Mesenchymal stem cell (in vitro differentiated cells and primary cell): ENCODE measurements around the gene ARHGAP42.

Source experiments
- DNase-seq: peaks from one replicate; pipeline ENCODE4 v3.0.0-alpha.2; 2013
- H2AFZ ChIP-seq: one replicate; pipeline ENCODE4 v1.6.1; 2013; ENCODE audit warnings: low read depth, mild to moderate bottlenecking, control low read depth, inconsistent platforms, low read length, moderate library complexity
- H2AK5ac ChIP-seq: 2 replicates; pipeline ENCODE4 v1.6.1; 2013; ENCODE audit warnings: low read length, moderate library complexity, mild to moderate bottlenecking, inconsistent platforms; ENCODE audit not compliant: severe bottlenecking
- H2BK120ac ChIP-seq: one replicate; pipeline ENCODE4 v1.6.1; 2013; ENCODE audit warnings: low read depth, mild to moderate bottlenecking, inconsistent platforms, low read length, moderate library complexity
- H2BK12ac ChIP-seq, 2 experiments: one replicate each; pipeline ENCODE4 v1.6.1; 2013; ENCODE audit warnings: inconsistent platforms in 2 of 2, low read length in 2 of 2, mild to moderate bottlenecking in 2 of 2, moderate library complexity in 2 of 2, control low read depth in 1 of 2
- H2BK15ac ChIP-seq: one replicate; pipeline ENCODE4 v1.6.1; 2013; ENCODE audit warnings: mild to moderate bottlenecking, low read depth, inconsistent platforms; ENCODE audit not compliant: poor library complexity, severe bottlenecking
- H2BK5ac ChIP-seq: 2 replicates; pipeline ENCODE4 v1.6.1; 2013; ENCODE audit warnings: low read depth, mild to moderate bottlenecking, low read length, control low read depth, inconsistent platforms; ENCODE audit not compliant: poor library complexity, severe bottlenecking
- H3K14ac ChIP-seq, 2 experiments: one replicate each; pipeline ENCODE4 v1.6.1; 2013; ENCODE audit warnings: inconsistent platforms in 2 of 2, low read length in 2 of 2, control low read depth in 1 of 2, mild to moderate bottlenecking in 1 of 2, moderate library complexity in 1 of 2
- H3K18ac ChIP-seq, 2 experiments: one replicate each; pipeline ENCODE4 v1.6.1; 2013; ENCODE audit warnings: inconsistent platforms in 2 of 2, low read length in 2 of 2, control low read depth in 1 of 2, low read depth in 1 of 2, mild to moderate bottlenecking in 1 of 2
- H3K23ac ChIP-seq, 2 experiments: one replicate each; pipeline ENCODE4 v1.6.1; 2013; ENCODE audit warnings: inconsistent platforms in 2 of 2, low read length in 2 of 2, mild to moderate bottlenecking in 2 of 2, moderate library complexity in 2 of 2, control low read depth in 1 of 2
- H3K27ac ChIP-seq: 2 replicates; pipeline ENCODE4 v1.5.1; 2013; ENCODE audit warnings: mild to moderate bottlenecking, moderate library complexity, low read length, control low read depth, inconsistent platforms; ENCODE audit not compliant: poor library complexity, severe bottlenecking
- H3K27me3 ChIP-seq, 2 experiments: 2 replicates each; pipeline versions ENCODE4 v1.6.1 to v1.7.0; 2013; ENCODE audit warnings: low read length in 2 of 2, mild to moderate bottlenecking in 2 of 2, moderate library complexity in 2 of 2, control low read depth in 1 of 2, inconsistent platforms in 1 of 2; ENCODE audit not compliant: control insufficient read depth in 1 of 2, insufficient read depth in 1 of 2
- H3K36me3 ChIP-seq, 2 experiments: 2 replicates each; pipeline versions ENCODE4 v1.6.1 to v1.7.0; 2013; ENCODE audit warnings: low read length in 2 of 2, control low read depth in 1 of 2, inconsistent platforms in 1 of 2, low read depth in 1 of 2, mild to moderate bottlenecking in 1 of 2; ENCODE audit not compliant: insufficient read depth in 2 of 2, control insufficient read depth in 1 of 2
- H3K4ac ChIP-seq, 2 experiments: one replicate each; pipeline ENCODE4 v1.6.1; 2013; ENCODE audit warnings: inconsistent platforms in 2 of 2, low read length in 2 of 2, mild to moderate bottlenecking in 2 of 2, moderate library complexity in 2 of 2, control low read depth in 1 of 2, low read depth in 1 of 2
- H3K4me1 ChIP-seq: 2 replicates; pipeline ENCODE4 v1.6.1; 2013; ENCODE audit warnings: low read depth, low read length, control low read depth; ENCODE audit not compliant: control insufficient read depth, insufficient read depth
- H3K4me2 ChIP-seq: 2 replicates; pipeline ENCODE4 v1.6.1; 2013; ENCODE audit warnings: low read length, mild to moderate bottlenecking, inconsistent platforms; ENCODE audit not compliant: poor library complexity, severe bottlenecking
- H3K4me3 ChIP-seq, 2 experiments: 2 replicates each; pipeline versions ENCODE4 v1.5.1 to v1.7.0; 2013; ENCODE audit warnings: low read length in 2 of 2, mild to moderate bottlenecking in 2 of 2, control low read depth in 1 of 2, low read depth in 1 of 2; ENCODE audit not compliant: insufficient read depth in 1 of 2
- H3K79me1 ChIP-seq: replicated peaks from 2 replicates; pipeline ENCODE4 v1.6.1; 2013; ENCODE audit warnings: mild to moderate bottlenecking, control low read depth, low read length, inconsistent platforms; ENCODE audit not compliant: poor library complexity, severe bottlenecking
- H3K9ac ChIP-seq: 2 replicates; pipeline ENCODE4 v1.7.0; 2013; ENCODE audit warnings: mild to moderate bottlenecking, low read length, moderate library complexity
- H3K9me3 ChIP-seq: 2 replicates; pipeline ENCODE4 v1.7.0; 2013; ENCODE audit warnings: mild to moderate bottlenecking, low read length; ENCODE audit not compliant: control insufficient read depth
- H4K8ac ChIP-seq: one replicate; pipeline ENCODE4 v1.6.1; 2013; ENCODE audit warnings: inconsistent platforms, mild to moderate bottlenecking, low read length, moderate library complexity
- H4K91ac ChIP-seq: one replicate; pipeline ENCODE4 v1.6.1; 2013; ENCODE audit warnings: mild to moderate bottlenecking, low read length, inconsistent platforms
- WGBS: methylation state at CpG from one replicate; pipeline ENCODE4 v1.1.7; 2013; ENCODE audit warnings: mixed read lengths; 5-methylcytosine and 5-hydroxymethylcytosine counted together

ARHGAP42 gene

GRCh38 chr11:100683126-100683525 is 4.0 kb upstream of the ARHGAP42 start:
- no peaks in the 10 kb centered on the region for H3K4me1 ChIP-seq
- H3K4ac ChIP-seq = peak overlapping the region in 1 of 2 experiments; percentile 37
- no peak overlapping the region for H4K91ac ChIP-seq
- H2BK12ac ChIP-seq = no peak overlapping the region
- H3K36me3 ChIP-seq = no peaks in the 10 kb centered on the region
- H2BK5ac ChIP-seq = no peak overlapping the region
- no peak overlapping the region for H3K4me3 ChIP-seq
- WGBS = 86% methylated on average over 3 of the region's 3 CpGs
- no peak overlapping the region for H2AFZ ChIP-seq
- H3K23ac ChIP-seq = no peak overlapping the region
- H3K27me3 ChIP-seq = no peaks in the 10 kb centered on the region
- H3K18ac ChIP-seq = no peak overlapping the region
- DNase-seq = no peak
- H3K27ac ChIP-seq = no peak overlapping the region
- H3K79me1 ChIP-seq = peaks cover 2% of the 10 kb centered on the region
- no peak overlapping the region for H2BK120ac ChIP-seq
- H3K9ac ChIP-seq = no peak overlapping the region
- no peak overlapping the region for H3K14ac ChIP-seq
- H2AK5ac ChIP-seq = peak overlapping the region; percentile 22
- no peak overlapping the region for H2BK15ac ChIP-seq
- H4K8ac ChIP-seq = no peak overlapping the region
- no peaks in the 10 kb centered on the region for H3K9me3 ChIP-seq
- no peak overlapping the region for H3K4me2 ChIP-seq

GRCh38 chr11:100684101-100685065 is 2.7 kb upstream of the ARHGAP42 start:
- Histone ChIP-seq H2BK120ac (no peak overlapping the region), H3K9me3 (no peaks in the 10 kb centered on the region), H4K91ac (no peak overlapping the region), H3K27me3 (no peaks in the 10 kb centered on the region), H3K4ac (no peak overlapping the region), H3K23ac (no peak overlapping the region), H3K4me2 (no peak overlapping the region), H3K4me3 (no peak overlapping the region), H2BK12ac (no peak overlapping the region), H2AK5ac (no peak overlapping the region), H3K79me1 (peaks cover 2% of the 10 kb centered on the region), H3K9ac (no peak overlapping the region), H3K4me1 (no peaks in the 10 kb centered on the region), H3K18ac (no peak overlapping the region), H3K14ac (no peak overlapping the region), H2BK15ac (no peak overlapping the region), H2BK5ac (no peak overlapping the region), H3K27ac (peak overlapping the region; percentile 40), H2AFZ (no peak overlapping the region), H3K36me3 (no peaks in the 10 kb centered on the region), H4K8ac (no peak overlapping the region)
- WGBS = 17% methylated on average over 3 of the region's 6 CpGs
- DNase-seq = no peak

GRCh38 chr11:100686476-100687053 is 523 bp upstream of the ARHGAP42 start:
- Histone ChIP-seq H2BK15ac (no peak overlapping the region), H4K91ac (peak overlapping the region; percentile 88), H2BK12ac (peak overlapping the region; percentile 34 to 84), H2AFZ (peak overlapping the region; percentile 64), H3K27me3 (no peaks in the 10 kb centered on the region), H3K4me1 (peaks cover 4% of the 10 kb centered on the region), H3K14ac (peak overlapping the region in 1 of 2 experiments; percentile 63), H3K27ac (no peak overlapping the region), H2BK120ac (peak overlapping the region; percentile 67), H3K4ac (peak overlapping the region; percentile 64 to 86), H3K9me3 (no peaks in the 10 kb centered on the region), H3K4me3 (peak overlapping the region; percentile 88 to 90), H3K36me3 (no peaks in the 10 kb centered on the region), H2AK5ac (no peak overlapping the region), H2BK5ac (peak overlapping the region; percentile 52), H3K79me1 (peaks cover 3% of the 10 kb centered on the region), H3K18ac (peak overlapping the region; percentile 95 to 96), H4K8ac (peak overlapping the region; percentile 27), H3K23ac (no peak overlapping the region), H3K9ac (peak overlapping the region; percentile 92), H3K4me2 (peak overlapping the region; percentile 88)
- 7% methylated on average over 6 of the region's 14 CpGs for WGBS
- DNase-seq = no peak
